ENCODE measurements around the gene UCN. TPM values are rescaled to one million over a fixed set of nuclear protein-coding genes. Genes with fewer than 3 reads are reported as not detected.

UCN gene
- total and polyA plus RNA-seq, 7 experiments from 2014 or later = 0.35 to 6.5 (median 3.1) TPM

DNA sequence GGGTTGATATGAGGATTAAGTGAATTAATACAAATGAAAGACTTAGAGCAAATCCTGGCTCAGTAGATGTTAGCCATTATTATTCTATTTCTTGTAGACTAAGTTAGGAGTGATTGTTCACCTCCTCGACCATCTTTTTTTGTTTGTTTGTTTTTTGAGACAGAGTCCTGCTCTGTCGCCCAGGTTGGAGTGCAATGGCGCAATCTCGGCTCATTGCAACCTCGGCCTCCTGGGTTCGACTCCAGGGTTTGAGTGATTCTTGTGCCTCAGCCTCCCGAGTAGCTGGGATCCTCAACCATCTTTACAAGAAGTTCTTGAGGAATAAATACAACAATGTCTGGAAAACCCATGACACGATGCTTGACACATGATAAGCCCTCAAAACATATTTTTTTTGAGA lies 13.3 kb downstream of the UCN start:
- intact Hi-C loops (cut with micrococcal nuclease) = no loop called here
- no peak for DNase-seq
- Histone ChIP-seq H3K36me3 (ENCODE audit: control insufficient read depth in 2 of 3, insufficient read depth in 3 of 3, low read length in 3 of 3) (no peaks in the 10 kb centered on the region), H3K9me3 (ENCODE audit: control insufficient read depth in 2 of 3, low read length in 3 of 3) (no peaks in the 10 kb centered on the region), H3K27me3 (ENCODE audit: control insufficient read depth in 2 of 2, insufficient read depth in 2 of 2, low read length in 2 of 2) (no peaks in the 10 kb centered on the region), H3K4me1 (ENCODE audit: control insufficient read depth in 2 of 2, insufficient read depth in 2 of 2, low read length in 2 of 2) (no peaks in the 10 kb centered on the region), H3K4me3 (ENCODE audit: low read length) (no peak overlapping the region), H3K27ac (ENCODE audit: low read depth, low read length) (no peak overlapping the region)
- CTCF ChIA-PET = no interaction called here
- ATAC-seq = no peak
- Mint-ChIP-seq H3K36me3 (no peaks in the 10 kb centered on the region), H3K9me3 (no peaks in the 10 kb centered on the region), H3K27ac (no peak overlapping the region), H3K4me3 (no peak overlapping the region), H3K27me3 (peaks cover 4 to 31% (median 19%) of the 10 kb centered on the region in 5 donors), H3K4me1 (peaks cover 0 to 2% (median 0%) of the 10 kb centered on the region in 7 donors)
- POLR2A ChIA-PET = no interaction called here

DNA sequence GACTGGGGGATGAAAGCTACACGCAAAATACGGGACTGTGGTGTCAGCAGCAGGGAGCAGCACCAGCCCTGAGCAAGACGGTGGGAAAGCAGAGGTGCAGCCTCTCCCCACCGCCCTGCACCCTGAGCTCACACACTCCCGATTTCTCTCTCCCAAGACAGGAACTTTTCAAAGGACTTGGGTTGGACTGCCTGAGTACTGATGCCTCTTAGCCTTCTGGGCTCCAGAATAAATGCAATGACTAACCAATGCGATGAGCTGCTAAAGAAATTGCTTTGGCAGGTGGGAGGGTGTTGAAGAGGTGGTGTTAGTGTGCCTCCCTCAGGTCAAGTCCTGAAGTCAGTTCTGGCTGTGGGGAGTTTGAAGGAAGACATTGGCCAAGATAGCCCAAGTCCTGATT lies 16.4 kb downstream of the UCN start:
- Mint-ChIP-seq H3K9me3 (no peaks in the 10 kb centered on the region), H3K27ac (no peak overlapping the region), H3K4me1 (peaks cover 0 to 2% (median 0%) of the 10 kb centered on the region in 7 donors), H3K36me3 (no peaks in the 10 kb centered on the region), H3K27me3 (peaks cover 7 to 55% (median 19%) of the 10 kb centered on the region in 5 donors), H3K4me3 (no peak overlapping the region)
- ATAC-seq (no peak), DNase-seq (no peak)
- ChIA-PET CTCF (no interaction called here), POLR2A (no interaction called here)
- Histone ChIP-seq H3K4me1 (ENCODE audit: control insufficient read depth in 2 of 2, insufficient read depth in 2 of 2, low read length in 2 of 2) (no peaks in the 10 kb centered on the region), H3K27me3 (ENCODE audit: control insufficient read depth in 2 of 2, insufficient read depth in 2 of 2, low read length in 2 of 2) (no peaks in the 10 kb centered on the region), H3K9me3 (ENCODE audit: control insufficient read depth in 2 of 3, low read length in 3 of 3) (no peaks in the 10 kb centered on the region), H3K36me3 (ENCODE audit: control insufficient read depth in 2 of 3, insufficient read depth in 3 of 3, low read length in 3 of 3) (no peaks in the 10 kb centered on the region), H3K4me3 (ENCODE audit: low read length) (no peak overlapping the region), H3K27ac (ENCODE audit: low read depth, low read length) (no peak overlapping the region)
- intact Hi-C loops (cut with micrococcal nuclease) = no loop called here

DNA sequence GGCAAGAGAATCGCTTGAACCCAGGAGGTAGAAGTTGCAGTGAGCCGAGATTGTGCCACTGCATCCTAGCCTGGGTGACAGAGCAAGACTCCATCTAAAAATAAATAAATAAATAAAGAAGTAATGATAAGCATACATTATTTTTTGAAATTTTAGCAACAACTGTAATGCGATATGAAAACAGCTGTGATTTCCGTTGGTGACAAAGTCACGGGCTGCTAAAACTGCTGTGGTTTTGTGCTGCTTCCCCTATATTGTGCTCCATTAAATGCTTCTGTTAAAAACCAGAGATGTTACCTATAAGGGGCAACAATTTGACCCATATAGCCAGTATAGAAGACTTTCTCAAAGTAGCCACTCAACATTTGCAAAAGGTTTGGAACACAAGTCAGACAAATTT lies 17.7 kb downstream of the UCN start:
- H3K27me3 ChIP-seq (ENCODE audit: control insufficient read depth in 2 of 2, insufficient read depth in 2 of 2, low read length in 2 of 2) = no peaks in the 10 kb centered on the region
- H3K4me3 Mint-ChIP-seq = no peak overlapping the region
- H3K4me1 ChIP-seq (ENCODE audit: control insufficient read depth in 2 of 2, insufficient read depth in 2 of 2, low read length in 2 of 2) = no peaks in the 10 kb centered on the region
- peaks cover 0 to 2% (median 0%) of the 10 kb centered on the region in 7 donors for H3K4me1 Mint-ChIP-seq
- intact Hi-C loops (cut with micrococcal nuclease) = no loop called here
- no peaks in the 10 kb centered on the region for H3K36me3 Mint-ChIP-seq
- DNase-seq (no peak), ATAC-seq (no peak)
- H3K36me3 ChIP-seq (ENCODE audit: control insufficient read depth in 2 of 3, insufficient read depth in 3 of 3, low read length in 3 of 3) = no peaks in the 10 kb centered on the region
- H3K9me3 ChIP-seq (ENCODE audit: control insufficient read depth in 2 of 3, low read length in 3 of 3) = no peaks in the 10 kb centered on the region
- ChIA-PET POLR2A (no interaction called here), CTCF (interaction anchor here (1.0 kb wide), 1 partner anchor 11 kb away, joined by 3 read pairs; no protein-coding TSS in a partner anchor)
- peaks cover 5 to 62% (median 16%) of the 10 kb centered on the region in 5 donors for H3K27me3 Mint-ChIP-seq
- no peak overlapping the region for H3K27ac ChIP-seq (ENCODE audit: low read depth, low read length)
- H3K4me3 ChIP-seq (ENCODE audit: low read length) = no peak overlapping the region
- no peaks in the 10 kb centered on the region for H3K9me3 Mint-ChIP-seq
- H3K27ac Mint-ChIP-seq = no peak overlapping the region

DNA sequence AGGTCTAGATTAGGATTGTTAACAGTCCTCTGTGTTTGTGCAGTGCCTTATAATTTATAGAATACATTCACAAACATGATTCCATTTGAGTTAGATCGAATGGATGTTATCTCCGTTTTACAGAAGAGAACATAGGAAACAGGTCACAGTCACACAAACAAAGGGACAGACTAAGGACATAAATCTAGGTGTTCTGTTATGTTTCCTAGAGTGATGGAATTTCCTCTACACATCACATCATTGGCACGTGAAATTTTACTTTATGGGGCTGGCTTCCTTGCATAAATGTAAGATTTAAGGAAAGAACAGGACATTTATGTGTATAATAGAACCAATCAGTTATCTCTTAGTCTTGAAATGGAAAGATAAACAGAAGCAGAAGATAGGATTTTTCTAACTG lies 19.6 kb downstream of the UCN start:
- no peaks in the 10 kb centered on the region for H3K36me3 Mint-ChIP-seq
- ATAC-seq (no peak), DNase-seq (no peak)
- H3K27ac Mint-ChIP-seq = no peak overlapping the region
- Histone ChIP-seq H3K27me3 (ENCODE audit: control insufficient read depth in 2 of 2, insufficient read depth in 2 of 2, low read length in 2 of 2) (no peaks in the 10 kb centered on the region), H3K36me3 (ENCODE audit: control insufficient read depth in 2 of 3, insufficient read depth in 3 of 3, low read length in 3 of 3) (no peaks in the 10 kb centered on the region), H3K4me3 (ENCODE audit: low read length) (no peak overlapping the region), H3K27ac (ENCODE audit: low read depth, low read length) (no peak overlapping the region), H3K9me3 (ENCODE audit: control insufficient read depth in 2 of 3, low read length in 3 of 3) (no peaks in the 10 kb centered on the region), H3K4me1 (ENCODE audit: control insufficient read depth in 2 of 2, insufficient read depth in 2 of 2, low read length in 2 of 2) (no peaks in the 10 kb centered on the region)
- CTCF ChIA-PET = interaction anchor here (1.2 to 1.7 kb wide), 2 partner anchors 9 to 29 kb away, joined by 3 to 6 read pairs; no protein-coding TSS in a partner anchor
- peaks cover 5 to 76% (median 16%) of the 10 kb centered on the region in 5 donors for H3K27me3 Mint-ChIP-seq
- POLR2A ChIA-PET = no interaction called here
- H3K4me3 Mint-ChIP-seq = no peak overlapping the region
- peaks cover 0 to 2% (median 0%) of the 10 kb centered on the region in 7 donors for H3K4me1 Mint-ChIP-seq
- H3K9me3 Mint-ChIP-seq = no peaks in the 10 kb centered on the region
- intact Hi-C loops (cut with micrococcal nuclease) = no loop called here

DNA sequence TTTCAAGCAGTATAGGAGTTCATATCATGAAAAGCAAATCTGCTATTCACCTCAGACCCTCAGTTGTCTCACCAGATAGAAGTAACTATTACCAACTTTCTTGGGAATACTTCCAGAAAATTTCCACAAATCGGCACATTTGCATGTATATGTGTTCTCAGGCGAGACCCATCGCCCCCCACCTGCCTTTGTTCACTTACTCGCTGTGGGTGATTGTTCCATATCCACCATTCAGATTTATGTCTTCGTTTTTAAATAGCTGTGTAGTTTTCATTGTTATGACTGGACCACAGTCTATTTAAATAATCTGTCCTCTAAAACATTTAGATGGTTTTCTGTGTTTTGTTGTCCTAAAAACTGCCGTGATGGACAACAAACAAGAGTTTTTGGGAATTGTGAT lies 22.8 kb downstream of the UCN start:
- Histone ChIP-seq H3K4me1 (ENCODE audit: control insufficient read depth in 2 of 2, insufficient read depth in 2 of 2, low read length in 2 of 2) (no peaks in the 10 kb centered on the region), H3K27me3 (ENCODE audit: control insufficient read depth in 2 of 2, insufficient read depth in 2 of 2, low read length in 2 of 2) (no peaks in the 10 kb centered on the region), H3K9me3 (ENCODE audit: control insufficient read depth in 2 of 3, low read length in 3 of 3) (no peaks in the 10 kb centered on the region), H3K4me3 (ENCODE audit: low read length) (no peak overlapping the region), H3K36me3 (ENCODE audit: control insufficient read depth in 2 of 3, insufficient read depth in 3 of 3, low read length in 3 of 3) (no peaks in the 10 kb centered on the region), H3K27ac (ENCODE audit: low read depth, low read length) (no peak overlapping the region)
- Mint-ChIP-seq H3K27ac (no peak overlapping the region), H3K9me3 (no peaks in the 10 kb centered on the region), H3K4me3 (no peak overlapping the region), H3K36me3 (no peaks in the 10 kb centered on the region), H3K27me3 (peaks cover 12 to 59% (median 24%) of the 10 kb centered on the region in 5 donors), H3K4me1 (no peaks in the 10 kb centered on the region)
- ChIA-PET POLR2A (no interaction called here), CTCF (no interaction called here)
- intact Hi-C loops (cut with micrococcal nuclease) = no loop called here
- no peak for DNase-seq
- no peak for ATAC-seq

DNA sequence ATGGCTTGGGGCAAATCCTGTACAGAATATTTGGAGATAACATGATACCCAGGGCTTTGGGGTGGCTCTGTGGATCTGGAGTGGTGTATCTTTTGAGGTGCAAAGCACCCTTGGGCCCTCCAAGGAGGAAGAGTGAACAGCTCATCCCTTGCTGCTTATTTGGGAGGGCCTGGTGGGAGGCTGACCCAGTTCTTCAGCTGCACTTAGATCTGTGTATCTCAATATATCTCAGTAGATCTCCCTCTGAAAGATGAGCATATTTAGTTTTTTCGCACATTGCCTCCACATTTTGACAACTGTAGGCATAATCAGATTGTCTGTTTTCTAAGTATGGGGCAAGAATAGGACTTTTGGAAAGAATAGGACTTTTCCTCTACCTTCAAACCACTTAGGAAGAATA lies 23.2 kb downstream of the UCN start:
- Mint-ChIP-seq H3K27me3 (peaks cover 12 to 59% (median 26%) of the 10 kb centered on the region in 5 donors), H3K4me1 (peaks cover 0 to 1% (median under 1%) of the 10 kb centered on the region in 7 donors), H3K27ac (no peak overlapping the region), H3K36me3 (no peaks in the 10 kb centered on the region), H3K4me3 (no peak overlapping the region), H3K9me3 (no peaks in the 10 kb centered on the region)
- Histone ChIP-seq H3K27me3 (ENCODE audit: control insufficient read depth in 2 of 2, insufficient read depth in 2 of 2, low read length in 2 of 2) (no peaks in the 10 kb centered on the region), H3K36me3 (ENCODE audit: control insufficient read depth in 2 of 3, insufficient read depth in 3 of 3, low read length in 3 of 3) (no peaks in the 10 kb centered on the region), H3K4me1 (ENCODE audit: control insufficient read depth in 2 of 2, insufficient read depth in 2 of 2, low read length in 2 of 2) (no peaks in the 10 kb centered on the region), H3K9me3 (ENCODE audit: control insufficient read depth in 2 of 3, low read length in 3 of 3) (no peaks in the 10 kb centered on the region), H3K27ac (ENCODE audit: low read depth, low read length) (no peak overlapping the region), H3K4me3 (ENCODE audit: low read length) (no peak overlapping the region)
- ChIA-PET CTCF (interaction anchor here (1.3 kb wide), 1 partner anchor 62 kb away, joined by 3 read pairs; no protein-coding TSS in a partner anchor), POLR2A (no interaction called here)
- intact Hi-C loops (cut with micrococcal nuclease) = no loop called here
- no peak for ATAC-seq
- DNase-seq = no peak

DNA sequence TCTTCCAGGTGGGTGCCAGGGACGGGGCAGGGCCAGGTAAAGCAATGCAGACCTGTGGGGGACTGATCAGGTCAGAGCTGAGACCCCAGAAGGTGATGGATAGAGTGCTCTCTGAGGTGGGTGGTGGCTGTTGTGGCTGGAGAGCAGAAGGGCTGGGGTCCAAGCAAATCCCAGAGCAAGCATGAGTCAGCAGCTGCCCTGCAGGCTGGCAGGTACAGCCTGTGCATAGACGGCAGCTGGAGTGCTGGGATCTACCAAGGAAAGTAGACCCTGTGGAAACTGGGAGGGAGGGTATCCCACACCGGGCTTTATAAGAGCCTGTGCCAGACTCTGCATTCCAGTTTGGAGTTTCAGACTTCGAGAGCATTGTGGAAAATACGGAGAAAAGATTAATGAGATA lies 25.4 kb downstream of the UCN start:
- ATAC-seq = no peak
- no peak for DNase-seq
- Mint-ChIP-seq H3K4me1 (peaks cover 0 to 5% (median 4%) of the 10 kb centered on the region in 7 donors), H3K4me3 (peak overlapping the region in 1 of 10 donors; percentile 35), H3K27me3 (peaks cover 12 to 47% (median 22%) of the 10 kb centered on the region in 5 donors), H3K27ac (no peak overlapping the region), H3K36me3 (no peaks in the 10 kb centered on the region), H3K9me3 (no peaks in the 10 kb centered on the region)
- Histone ChIP-seq H3K9me3 (ENCODE audit: control insufficient read depth in 2 of 3, low read length in 3 of 3) (no peaks in the 10 kb centered on the region), H3K36me3 (ENCODE audit: control insufficient read depth in 2 of 3, insufficient read depth in 3 of 3, low read length in 3 of 3) (no peaks in the 10 kb centered on the region), H3K27ac (ENCODE audit: low read depth, low read length) (no peak overlapping the region), H3K4me3 (ENCODE audit: low read length) (no peak overlapping the region), H3K4me1 (ENCODE audit: control insufficient read depth in 2 of 2, insufficient read depth in 2 of 2, low read length in 2 of 2) (no peaks in the 10 kb centered on the region), H3K27me3 (ENCODE audit: control insufficient read depth in 2 of 2, insufficient read depth in 2 of 2, low read length in 2 of 2) (no peaks in the 10 kb centered on the region)
- POLR2A ChIA-PET = interaction anchor here (1.1 kb wide), 1 partner anchor 19 kb away, joined by 3 read pairs; no protein-coding TSS in a partner anchor
- intact Hi-C loops (cut with micrococcal nuclease) = no loop called here
- CTCF ChIA-PET = interaction anchor here (0.6 to 1.7 kb wide), 7 partner anchors 10 to 321 kb away, joined by 3 to 6 read pairs (median 4); no protein-coding TSS in a partner anchor
